Activated naive CD4-positive, alpha-beta T cell treated with anti-CD3 and anti-CD28 coated beads for 36 hours (primary cell): ENCODE measurements around the gene CNTN4. TPM values are rescaled to one million over a fixed set of nuclear protein-coding genes. Genes with fewer than 3 reads are reported as not detected.

Source experiments
- CTCF ChIA-PET: fragments of 350-600 bp; sonication (Branson Sonifier 250); formaldehyde crosslinking; loops from one replicate; lab custom pipeline; 2021; ENCODE audit warnings: antibody characterized with exemption; lab: Charles Lee
- DNase-seq: peaks from one replicate; pipeline ENCODE4 v3.0.0-alpha.2; 2020
- H3K27ac Mint-ChIP-seq: one replicate; pipeline ENCODE4 v1.8.0; 2021; ENCODE audit warnings: mild to moderate bottlenecking, mixed read lengths
- H3K27me3 Mint-ChIP-seq: one replicate; pipeline ENCODE4 v1.8.0; 2021; ENCODE audit warnings: low read depth, mixed read lengths
- H3K36me3 Mint-ChIP-seq: one replicate; pipeline ENCODE4 v1.8.0; 2021; ENCODE audit warnings: low read depth, mixed read lengths
- H3K4me1 Mint-ChIP-seq: one replicate; pipeline ENCODE4 v1.8.0; 2021; ENCODE audit warnings: low read depth, mixed read lengths
- H3K4me3 Mint-ChIP-seq: one replicate; pipeline ENCODE4 v1.8.0; 2021; ENCODE audit warnings: mild to moderate bottlenecking, moderate library complexity, mixed read lengths
- H3K9me3 Mint-ChIP-seq: one replicate; pipeline ENCODE4 v1.8.0; 2021; ENCODE audit warnings: mixed read lengths
- intact Hi-C: fragments of 100-400 bp; cut with micrococcal nuclease; formaldehyde crosslinking; loops from one replicate; pipeline ENCODE4 v1.15.1; 2023
- total RNA-seq, 2 experiments: library from RNA; stranded (reverse); gene quantifications; one replicate each; pipeline ENCODE4 v1.2.3, GENCODE V29; 2021

CNTN4 gene
- total RNA-seq, 2 experiments from 2014 or later: not detected

- no peak for DNase-seq
- Mint-ChIP-seq H3K4me1 (no peaks in the 10 kb centered on the region), H3K9me3 (peaks cover 3% of the 10 kb centered on the region), H3K36me3 (no peaks in the 10 kb centered on the region), H3K27ac (no peak overlapping the region), H3K27me3 (peaks cover 4% of the 10 kb centered on the region), H3K4me3 (no peak overlapping the region)
- CTCF ChIA-PET: no interaction called here
- intact Hi-C loops: no loop called here
Observed at GRCh38 chr3:2653706-2654105, 555.0 kb downstream of the CNTN4 start.

DNA sequence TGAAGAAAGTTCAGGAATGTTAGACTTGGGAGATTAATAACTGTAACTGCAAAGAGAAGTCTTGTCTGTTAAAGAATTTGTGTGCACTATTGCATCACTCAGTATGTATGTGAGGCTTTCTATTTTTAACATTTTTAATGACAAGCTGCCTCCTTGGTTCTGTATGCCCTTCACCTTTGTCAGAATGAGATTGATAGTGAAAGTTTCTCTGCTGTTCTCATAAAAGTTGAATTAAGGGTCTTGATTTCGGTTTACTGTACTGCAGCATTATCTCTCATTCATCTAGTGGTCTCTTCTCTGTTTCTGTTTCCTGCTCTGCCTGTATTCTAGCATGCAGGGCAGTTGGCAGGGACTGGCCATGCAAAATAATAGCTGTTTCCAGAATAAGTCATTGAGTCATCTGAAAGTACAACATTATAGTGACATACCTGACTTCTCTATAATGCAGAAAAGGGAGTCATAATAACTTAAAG lies 556.6 kb downstream of the CNTN4 start:
- Mint-ChIP-seq H3K4me1 (no peaks in the 10 kb centered on the region), H3K9me3 (no peaks in the 10 kb centered on the region), H3K27ac (no peak overlapping the region), H3K27me3 (peaks cover 7% of the 10 kb centered on the region), H3K4me3 (no peak overlapping the region), H3K36me3 (no peaks in the 10 kb centered on the region)
- CTCF ChIA-PET: no interaction called here
- DNase-seq: no peak
- intact Hi-C loops: no loop called here

- H3K4me3 Mint-ChIP-seq: no peak overlapping the region
- intact Hi-C loops: no loop called here
- no peaks in the 10 kb centered on the region for H3K4me1 Mint-ChIP-seq
- H3K9me3 Mint-ChIP-seq: no peaks in the 10 kb centered on the region
- H3K27me3 Mint-ChIP-seq: peaks cover 7% of the 10 kb centered on the region
- H3K27ac Mint-ChIP-seq: no peak overlapping the region
- DNase-seq: no peak
- no peaks in the 10 kb centered on the region for H3K36me3 Mint-ChIP-seq
- CTCF ChIA-PET: interaction anchor here (0.6 kb wide), 1 partner anchor 179 kb away, joined by 3 read pairs; no protein-coding TSS in a partner anchor
Observed at GRCh38 chr3:2656806-2657777, 558.4 kb downstream of the CNTN4 start.

DNA sequence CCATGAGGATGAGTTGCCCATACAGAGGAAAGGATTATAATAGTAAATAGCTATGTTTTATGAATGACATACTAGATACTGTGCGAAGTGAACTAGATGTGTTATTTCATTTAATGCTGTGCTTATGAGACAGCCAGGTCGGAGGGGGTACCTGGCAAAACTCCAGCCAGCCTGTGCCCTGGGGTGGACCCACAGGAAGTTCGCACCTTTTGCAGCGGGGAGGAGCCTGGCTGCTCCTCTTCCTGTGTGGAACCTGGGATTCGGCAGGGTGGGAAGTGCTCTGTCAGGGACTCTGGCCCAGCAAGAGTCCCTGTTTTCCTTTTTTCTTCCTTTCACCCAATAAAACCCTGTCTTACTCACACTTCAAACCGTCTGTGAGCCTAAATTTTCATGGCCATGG lies 559.3 kb downstream of the CNTN4 start:
- Mint-ChIP-seq H3K27me3 (peaks cover 7% of the 10 kb centered on the region), H3K9me3 (no peaks in the 10 kb centered on the region), H3K36me3 (no peaks in the 10 kb centered on the region), H3K4me1 (no peaks in the 10 kb centered on the region), H3K27ac (no peak overlapping the region), H3K4me3 (no peak overlapping the region)
- DNase-seq: no peak
- CTCF ChIA-PET: no interaction called here
- intact Hi-C loops: no loop called here

GRCh38 chr3:2659896-2660295 lies 561.2 kb downstream of the CNTN4 start:
- CTCF ChIA-PET: no interaction called here
- Mint-ChIP-seq H3K36me3 (no peaks in the 10 kb centered on the region), H3K27me3 (peaks cover 7% of the 10 kb centered on the region), H3K4me3 (no peak overlapping the region), H3K27ac (no peak overlapping the region), H3K9me3 (no peaks in the 10 kb centered on the region), H3K4me1 (no peaks in the 10 kb centered on the region)
- no peak for DNase-seq
- intact Hi-C loops: no loop called here

DNA sequence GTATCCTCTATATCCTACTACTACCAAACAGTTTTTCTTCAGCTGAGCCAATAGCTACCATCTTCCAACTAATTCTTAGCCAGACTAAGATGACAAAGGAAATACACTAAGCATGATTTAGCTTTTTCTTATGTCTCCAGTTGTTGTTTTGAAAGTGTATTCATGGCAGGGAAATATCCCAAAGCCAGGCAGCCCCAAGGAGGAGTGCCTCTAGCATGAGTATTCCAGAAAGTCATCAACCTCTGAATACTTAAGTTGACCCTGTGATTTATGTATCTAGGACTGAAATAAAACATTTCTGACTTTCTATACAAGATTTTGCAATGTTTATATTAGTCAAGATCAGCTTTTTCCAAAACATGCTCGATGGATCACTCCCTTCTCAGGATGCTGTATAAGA lies 562.4 kb downstream of the CNTN4 start:
- H3K27ac Mint-ChIP-seq: no peak overlapping the region

GRCh38 chr3:2677501-2677900 lies 578.8 kb downstream of the CNTN4 start:
- DNase-seq: no peak
- CTCF ChIA-PET: no interaction called here

More for the DNA sequence above, 562.4 kb downstream of the CNTN4 start:
- H3K36me3 Mint-ChIP-seq: no peaks in the 10 kb centered on the region
- no peak for DNase-seq
- CTCF ChIA-PET: no interaction called here
- H3K9me3 Mint-ChIP-seq: no peaks in the 10 kb centered on the region
- H3K27me3 Mint-ChIP-seq: peaks cover 7% of the 10 kb centered on the region
- no peaks in the 10 kb centered on the region for H3K4me1 Mint-ChIP-seq
- intact Hi-C loops: no loop called here
- no peak overlapping the region for H3K4me3 Mint-ChIP-seq

DNA sequence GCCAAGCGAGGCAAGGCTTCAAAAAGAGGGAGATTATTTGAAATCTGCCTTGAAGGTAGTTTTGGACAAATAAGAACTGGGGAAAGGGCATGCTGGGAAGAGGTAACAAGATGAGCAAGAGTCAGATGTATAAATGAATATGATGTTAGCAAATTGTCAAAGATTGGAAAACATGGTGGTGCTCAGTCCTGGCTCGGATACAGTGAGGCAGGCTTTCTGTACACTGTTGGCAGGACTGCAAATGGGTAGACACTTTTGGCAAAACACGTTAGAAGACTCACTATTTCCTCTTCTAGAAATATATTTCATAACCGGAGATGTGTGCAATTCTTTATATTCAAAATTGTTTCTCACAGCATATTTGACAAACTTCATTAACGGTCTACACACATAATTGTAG lies 581.6 kb downstream of the CNTN4 start:
- Mint-ChIP-seq H3K36me3 (no peaks in the 10 kb centered on the region), H3K9me3 (no peaks in the 10 kb centered on the region), H3K4me3 (no peak overlapping the region), H3K4me1 (no peaks in the 10 kb centered on the region), H3K27me3 (peaks cover 5% of the 10 kb centered on the region), H3K27ac (no peak overlapping the region)
- DNase-seq: no peak
- CTCF ChIA-PET: no interaction called here
- intact Hi-C loops: no loop called here

More at GRCh38 chr3:2677501-2677900, 578.8 kb downstream of the CNTN4 start:
- no peak overlapping the region for H3K27ac Mint-ChIP-seq
- peaks cover 2% of the 10 kb centered on the region for H3K27me3 Mint-ChIP-seq
- no peaks in the 10 kb centered on the region for H3K36me3 Mint-ChIP-seq
- H3K9me3 Mint-ChIP-seq: no peaks in the 10 kb centered on the region
- H3K4me3 Mint-ChIP-seq: no peak overlapping the region
- intact Hi-C loops: no loop called here
- no peaks in the 10 kb centered on the region for H3K4me1 Mint-ChIP-seq

DNA sequence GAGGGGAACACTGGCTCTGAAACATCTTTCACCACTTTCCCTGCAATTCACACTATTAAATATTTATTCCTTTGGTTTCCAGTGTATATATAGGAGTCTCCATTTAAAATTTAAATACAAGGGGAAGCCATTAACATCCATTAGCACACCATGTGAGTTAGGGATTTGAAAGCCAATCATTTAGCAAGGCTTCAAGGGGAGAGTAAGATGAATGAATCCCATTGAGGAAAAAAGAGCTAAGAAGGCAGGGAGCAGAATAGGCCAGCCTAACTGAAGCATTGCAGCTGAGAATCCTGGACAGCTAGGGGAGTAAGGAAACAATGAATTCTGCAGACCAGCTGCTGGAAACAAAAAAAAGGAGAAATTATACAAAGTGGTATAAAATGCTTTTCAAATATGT lies 585.4 kb downstream of the CNTN4 start:
- no peak for DNase-seq
- intact Hi-C loops: no loop called here
- H3K36me3 Mint-ChIP-seq: no peaks in the 10 kb centered on the region
- no peaks in the 10 kb centered on the region for H3K4me1 Mint-ChIP-seq
- peaks cover 3% of the 10 kb centered on the region for H3K27me3 Mint-ChIP-seq
- H3K27ac Mint-ChIP-seq: no peak overlapping the region
- H3K9me3 Mint-ChIP-seq: no peaks in the 10 kb centered on the region
- CTCF ChIA-PET: no interaction called here
- H3K4me3 Mint-ChIP-seq: no peak overlapping the region

- H3K9me3 Mint-ChIP-seq: no peaks in the 10 kb centered on the region
- H3K36me3 Mint-ChIP-seq: no peaks in the 10 kb centered on the region
- no peak for DNase-seq
- CTCF ChIA-PET: no interaction called here
- intact Hi-C loops: no loop called here
- H3K4me1 Mint-ChIP-seq: no peaks in the 10 kb centered on the region
- no peak overlapping the region for H3K4me3 Mint-ChIP-seq
- no peak overlapping the region for H3K27ac Mint-ChIP-seq
- H3K27me3 Mint-ChIP-seq: peaks cover 3% of the 10 kb centered on the region
Observed at GRCh38 chr3:2686816-2687502, 588.3 kb downstream of the CNTN4 start.

DNA sequence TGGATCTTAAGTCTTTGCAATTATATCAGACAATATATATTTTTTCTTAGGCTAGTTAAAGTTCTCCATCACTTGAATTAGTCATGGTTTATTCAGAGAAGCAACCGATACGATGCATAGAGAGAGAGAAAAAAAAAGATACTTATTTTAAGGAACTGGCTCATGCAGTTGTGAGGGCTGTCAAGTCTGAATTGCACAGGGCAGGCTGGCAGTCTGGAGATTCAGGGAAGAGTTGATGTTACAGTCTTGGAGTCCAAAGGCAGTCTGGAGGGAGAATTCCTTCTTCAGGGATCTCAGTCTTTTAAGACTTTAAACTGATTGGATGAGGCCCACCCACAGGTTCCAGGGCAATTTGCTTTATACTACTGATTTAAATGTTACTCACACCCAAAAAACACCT lies 598.9 kb downstream of the CNTN4 start:
- DNase-seq: no peak
- Mint-ChIP-seq H3K36me3 (no peaks in the 10 kb centered on the region), H3K4me1 (no peaks in the 10 kb centered on the region), H3K9me3 (no peaks in the 10 kb centered on the region), H3K27ac (no peak overlapping the region), H3K4me3 (no peak overlapping the region), H3K27me3 (no peaks in the 10 kb centered on the region)
- CTCF ChIA-PET: no interaction called here
- intact Hi-C loops: loop anchor here (10.0 kb wide), 1 partner anchor 317 kb away; no protein-coding TSS in a partner anchor

GRCh38 chr3:2701471-2701870 lies 602.8 kb downstream of the CNTN4 start:
- H3K36me3 Mint-ChIP-seq: no peaks in the 10 kb centered on the region
- CTCF ChIA-PET: no interaction called here
- DNase-seq: no peak
- peaks cover 4% of the 10 kb centered on the region for H3K27me3 Mint-ChIP-seq
- no peak overlapping the region for H3K4me3 Mint-ChIP-seq
- H3K27ac Mint-ChIP-seq: no peak overlapping the region
- intact Hi-C loops: no loop called here
- no peaks in the 10 kb centered on the region for H3K9me3 Mint-ChIP-seq
- no peaks in the 10 kb centered on the region for H3K4me1 Mint-ChIP-seq
